ENCODE measurements around the gene IL16. TPM values are rescaled to one million over a fixed set of nuclear protein-coding genes. Genes with fewer than 3 reads are reported as not detected.

Gene IL16
- total RNA-seq, 2 donors from 2014 or later, result 11.1 to 17.1 TPM

DNA sequence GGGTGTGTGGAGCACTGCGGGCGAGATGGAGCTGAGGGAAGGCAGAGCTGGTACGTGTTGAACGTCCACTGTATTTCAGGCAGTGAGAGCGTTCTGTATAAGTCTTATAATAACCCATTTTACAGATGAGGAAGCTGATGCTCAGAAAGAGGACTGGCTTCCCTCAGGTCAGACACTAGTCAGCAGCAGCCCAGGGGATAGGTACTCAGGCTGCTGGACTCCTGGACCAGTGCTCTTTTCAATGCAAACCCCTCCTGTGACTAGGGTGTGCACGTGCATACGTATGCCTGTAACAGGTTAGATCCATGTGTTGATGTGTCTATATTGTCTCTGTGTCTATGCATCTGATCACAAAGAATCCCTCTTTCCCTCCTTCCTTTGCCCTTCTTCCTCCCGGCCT is 8.3 kb upstream of the IL16 start:
- no peaks in the 10 kb centered on the region for H3K4me1 ChIP-seq (ENCODE audit: control insufficient read depth in 1 of 2, low read depth in 2 of 2)
- TF ChIP-seq, protein P1, sequence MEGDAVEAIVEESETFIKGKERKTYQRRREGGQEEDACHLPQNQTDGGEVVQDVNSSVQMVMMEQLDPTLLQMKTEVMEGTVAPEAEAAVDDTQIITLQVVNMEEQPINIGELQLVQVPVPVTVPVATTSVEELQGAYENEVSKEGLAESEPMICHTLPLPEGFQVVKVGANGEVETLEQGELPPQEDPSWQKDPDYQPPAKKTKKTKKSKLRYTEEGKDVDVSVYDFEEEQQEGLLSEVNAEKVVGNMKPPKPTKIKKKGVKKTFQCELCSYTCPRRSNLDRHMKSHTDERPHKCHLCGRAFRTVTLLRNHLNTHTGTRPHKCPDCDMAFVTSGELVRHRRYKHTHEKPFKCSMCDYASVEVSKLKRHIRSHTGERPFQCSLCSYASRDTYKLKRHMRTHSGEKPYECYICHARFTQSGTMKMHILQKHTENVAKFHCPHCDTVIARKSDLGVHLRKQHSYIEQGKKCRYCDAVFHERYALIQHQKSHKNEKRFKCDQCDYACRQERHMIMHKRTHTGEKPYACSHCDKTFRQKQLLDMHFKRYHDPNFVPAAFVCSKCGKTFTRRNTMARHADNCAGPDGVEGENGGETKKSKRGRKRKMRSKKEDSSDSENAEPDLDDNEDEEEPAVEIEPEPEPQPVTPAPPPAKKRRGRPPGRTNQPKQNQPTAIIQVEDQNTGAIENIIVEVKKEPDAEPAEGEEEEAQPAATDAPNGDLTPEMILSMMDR (IDR thresholded peaks at IDR 0.05), result no peak
- no peak for ATAC-seq (ENCODE audit: insufficient number of reproducible peaks, low FRiP score, low read depth)
- H3K36me3 ChIP-seq, result no peaks in the 10 kb centered on the region
- no peak for DNase-seq (ENCODE audit: low spot score)
- H3K27ac ChIP-seq, result no peak overlapping the region
- H3K4me3 ChIP-seq, result no peak overlapping the region
- no peaks in the 10 kb centered on the region for H3K27me3 ChIP-seq (replicated peaks; ENCODE audit: insufficient read depth)
- H3K9me3 ChIP-seq, result no peaks in the 10 kb centered on the region

DNA sequence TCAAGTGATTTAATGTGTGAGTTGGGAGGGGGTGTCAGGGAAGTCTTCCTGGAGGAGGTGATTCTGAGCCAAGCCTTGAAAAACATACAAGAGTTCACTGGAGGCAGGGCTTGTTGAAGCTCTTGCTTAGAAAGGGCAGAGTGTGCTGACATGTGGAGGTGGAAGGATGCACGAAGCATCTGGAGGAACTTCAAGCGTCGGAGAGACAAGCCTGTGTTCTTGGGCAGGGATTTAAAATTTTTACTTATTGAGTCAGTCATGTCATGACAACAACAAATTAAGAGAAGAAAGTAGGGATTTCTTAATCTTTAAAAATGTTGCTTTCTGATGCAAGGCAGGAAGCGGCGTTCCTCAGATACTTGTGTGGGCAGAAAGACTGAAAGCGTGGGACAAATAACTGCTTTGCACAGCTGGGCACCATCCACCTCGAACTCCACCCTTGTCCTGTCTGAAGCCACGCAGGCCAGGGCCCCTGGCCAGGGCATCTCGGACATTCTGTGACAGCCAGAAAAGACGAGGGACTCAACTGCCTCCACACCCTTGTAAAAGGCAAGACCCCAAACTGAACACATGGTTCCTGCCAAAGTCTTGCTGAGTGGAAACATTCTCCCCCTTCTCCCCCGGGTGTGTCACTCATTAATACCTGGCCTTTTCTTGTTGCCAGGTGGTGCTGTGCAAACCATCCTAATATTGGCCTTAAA is 6.9 kb upstream of the IL16 start:
- Histone ChIP-seq H3K4me1 (ENCODE audit: control insufficient read depth in 1 of 2, low read depth in 2 of 2) (no peaks in the 10 kb centered on the region), H3K9me3 (no peaks in the 10 kb centered on the region), H3K27ac (peak overlapping the region in 1 of 2 donors; percentile 44), H3K27me3 (replicated peaks; ENCODE audit: insufficient read depth) (no peaks in the 10 kb centered on the region), H3K4me3 (no peak overlapping the region), H3K36me3 (no peaks in the 10 kb centered on the region)
- TF ChIP-seq, protein P1 (IDR thresholded peaks at IDR 0.05), result no peak
- peak; percentile 33 for ATAC-seq (ENCODE audit: insufficient number of reproducible peaks, low FRiP score, low read depth)
- no peak for DNase-seq (ENCODE audit: low spot score)

DNA sequence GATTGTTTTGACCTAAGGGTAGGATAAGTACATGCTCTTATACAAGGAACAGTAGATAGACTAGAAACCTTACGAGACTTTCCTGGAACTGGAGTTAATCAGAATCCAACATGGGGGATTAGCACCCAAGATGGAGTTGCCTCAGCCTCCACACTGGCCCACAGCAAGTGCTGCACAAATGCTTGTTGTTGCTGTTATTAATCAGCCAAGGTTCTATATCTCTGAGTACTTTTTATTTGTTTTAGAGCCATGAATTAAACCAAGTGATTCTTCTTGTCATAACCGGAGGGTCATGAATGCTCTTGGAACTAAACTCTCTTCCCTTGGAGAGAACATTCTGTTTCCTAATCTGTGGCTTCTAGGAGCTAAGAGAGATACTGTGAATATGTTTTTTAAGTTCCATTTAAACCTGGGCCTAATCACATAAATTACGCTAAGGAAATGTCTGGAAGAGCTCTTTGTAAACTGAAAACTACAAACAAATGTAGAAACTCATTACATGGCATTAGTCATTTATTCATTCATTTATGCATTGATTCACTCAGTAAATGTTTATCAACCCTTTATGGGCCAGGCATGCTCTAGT is 5.7 kb upstream of the IL16 start:
- Histone ChIP-seq H3K27ac (peak overlapping the region in 1 of 2 donors; percentile 44), H3K36me3 (no peaks in the 10 kb centered on the region), H3K27me3 (replicated peaks; ENCODE audit: insufficient read depth) (no peaks in the 10 kb centered on the region), H3K4me3 (no peak overlapping the region), H3K9me3 (no peaks in the 10 kb centered on the region), H3K4me1 (ENCODE audit: control insufficient read depth in 1 of 2, low read depth in 2 of 2) (no peaks in the 10 kb centered on the region)
- no peak for DNase-seq (ENCODE audit: low spot score)
- TF ChIP-seq, protein P1 (IDR thresholded peaks at IDR 0.05), result no peak
- no peak for ATAC-seq (ENCODE audit: insufficient number of reproducible peaks, low FRiP score, low read depth)

DNA sequence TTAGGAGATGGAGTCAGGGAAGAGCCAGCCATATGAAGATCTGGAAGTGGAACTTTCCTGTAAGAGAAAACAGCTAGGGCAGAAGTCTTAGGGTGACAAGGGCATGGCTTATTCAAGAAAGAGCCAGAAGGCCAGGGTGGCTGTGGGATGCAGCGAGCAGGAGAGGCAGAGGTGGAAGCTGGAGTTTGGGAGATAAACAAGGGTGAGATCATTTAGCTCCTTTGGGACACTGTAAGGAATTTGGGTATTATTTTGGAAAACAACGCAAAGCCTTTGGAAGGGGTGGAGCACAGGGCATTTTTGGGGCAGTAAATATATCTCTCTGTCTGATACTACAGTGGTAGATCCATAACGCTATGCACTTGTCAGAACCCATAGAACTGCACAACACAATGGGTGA is 5.0 kb upstream of the IL16 start:
- Histone ChIP-seq H3K27ac (no peak overlapping the region), H3K27me3 (replicated peaks; ENCODE audit: insufficient read depth) (no peaks in the 10 kb centered on the region), H3K36me3 (no peaks in the 10 kb centered on the region), H3K4me1 (ENCODE audit: control insufficient read depth in 1 of 2, low read depth in 2 of 2) (no peaks in the 10 kb centered on the region), H3K4me3 (no peak overlapping the region), H3K9me3 (no peaks in the 10 kb centered on the region)
- DNase-seq (ENCODE audit: low spot score) (no peak), ATAC-seq (ENCODE audit: insufficient number of reproducible peaks, low FRiP score, low read depth) (no peak)
- TF ChIP-seq, protein P1 (IDR thresholded peaks at IDR 0.05), result no peak

DNA sequence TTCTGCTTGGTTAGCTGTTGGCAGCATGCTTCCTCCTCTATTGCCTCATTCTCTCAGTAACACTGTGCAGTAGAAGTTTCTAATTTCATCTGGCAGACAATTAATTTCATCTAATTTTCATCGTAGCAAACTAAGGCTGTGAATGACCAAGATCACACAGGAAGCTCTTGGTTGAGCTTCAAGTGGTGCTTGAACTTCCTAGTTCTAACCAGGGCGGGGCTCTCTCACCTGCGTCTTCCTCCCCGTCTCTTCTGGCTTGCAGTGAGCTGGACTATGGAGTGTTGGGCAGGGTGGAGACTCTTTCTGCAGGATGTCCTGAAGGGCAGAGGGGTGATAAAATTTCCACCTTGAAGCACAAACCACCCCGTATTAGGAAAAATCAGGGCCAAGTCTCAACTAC is 2.0 kb upstream of the IL16 start:
- Histone ChIP-seq H3K36me3 (no peaks in the 10 kb centered on the region), H3K9me3 (no peaks in the 10 kb centered on the region), H3K4me3 (no peak overlapping the region), H3K27me3 (replicated peaks; ENCODE audit: insufficient read depth) (no peaks in the 10 kb centered on the region), H3K27ac (no peak overlapping the region), H3K4me1 (ENCODE audit: control insufficient read depth in 1 of 2, low read depth in 2 of 2) (no peaks in the 10 kb centered on the region)
- TF ChIP-seq, protein P1 (IDR thresholded peaks at IDR 0.05), result no peak
- ATAC-seq (ENCODE audit: insufficient number of reproducible peaks, low FRiP score, low read depth) (no peak), DNase-seq (ENCODE audit: low spot score) (no peak)
